Upper lobe of left lung (tissue), 6 donors: ENCODE data around the gene S100P. TPM values are rescaled to one million over a fixed set of nuclear protein-coding genes. Genes with fewer than 3 reads are reported as not detected.

Source experiments
- ATAC-seq, 2 donors: fragments of 200-7000 bp; cut with Tn5 transposase; one replicate each; pipeline ENCODE4 v1.9.1; 2022; ENCODE audit warnings: mild to moderate bottlenecking in 2 of 2, moderate library complexity in 2 of 2; ENCODE audit not compliant: low FRiP score in 2 of 2
- DNase-seq, 2 donors: peaks; one replicate each; pipeline ENCODE4 v3.0.0-alpha.2; 2019 to 2020
- H3K27ac ChIP-seq, 4 donors: fragments of 200-600 bp; sonication (generic); one replicate each; pipeline ENCODE4 v1.5.1; 2016 to 2019
- H3K27me3 ChIP-seq, 4 donors: fragments of 200-600 bp; sonication (generic); one replicate each; pipeline ENCODE4 v1.5.1; 2017 to 2019
- H3K36me3 ChIP-seq, 4 donors: fragments of 200-600 bp; sonication (generic); one replicate each; pipeline ENCODE4 v1.5.1; 2016 to 2019
- H3K4me1 ChIP-seq, 4 donors: fragments of 200-600 bp; sonication (generic); one replicate each; pipeline ENCODE4 v1.5.1; 2018 to 2019
- H3K4me3 ChIP-seq, 4 donors: fragments of 200-600 bp; sonication (generic); one replicate each; pipeline ENCODE4 v1.5.1; 2017 to 2019; ENCODE audit warnings: mild to moderate bottlenecking in 2 of 4, moderate library complexity in 1 of 4
- H3K9me3 ChIP-seq, 4 donors: fragments of 200-600 bp; sonication (generic); one replicate each; pipeline ENCODE4 v1.5.1; 2018 to 2019
- CTCF ChIP-seq, 6 experiments: fragments of 450-650 bp in 4 of 6; fragments of 200-600 bp in 2 of 6; sonication (generic) in 2 of 6; IDR thresholded peaks; one replicate each; pipeline ENCODE4 v1.5.1; 2016 to 2019; ENCODE audit warnings: antibody characterized with exemption in 6 of 6
- EP300 ChIP-seq, 4 donors: sonication (generic); formaldehyde crosslinking; IDR thresholded peaks; one replicate each; pipeline ENCODE4 v1.5.1; 2017; ENCODE audit warnings: antibody characterized with exemption in 4 of 4, control low read depth in 2 of 4
- POLR2A ChIP-seq, 4 donors: fragments of 450-650 bp; IDR thresholded peaks; one replicate each; pipeline ENCODE4 v1.5.1; 2016 to 2017; ENCODE audit warnings: antibody characterized with exemption in 4 of 4, mild to moderate bottlenecking in 2 of 4
- POLR2AphosphoS5 ChIP-seq, 2 donors: sonication (generic); formaldehyde crosslinking; IDR thresholded peaks; one replicate each; pipeline ENCODE4 v1.5.1; 2017; ENCODE audit warnings: antibody characterized with exemption in 2 of 2
- WGBS, 2 donors: methylation state at CpG; one replicate each; pipeline ENCODE4 v1.1.5; 2017 to 2018; 5-methylcytosine and 5-hydroxymethylcytosine counted together
- total RNA-seq, 6 donors: library from RNA; depleted of rRNA in 4 of 6; stranded (reverse); fragments of >200 nt in 4 of 6; gene quantifications; one replicate each; pipeline versions ENCODE4 v1.1.0 to v1.2.1, GENCODE V29; 2016 to 2021
- donor health status: DM: no; HTN: no; CAD: no; lungs with moderate emphysema.
- donor health status: DM: no; HTN: yes; CAD: no; lungs with severe emphysema.

Gene S100P
- total RNA-seq, 6 donors from 2014 or later, result 4.1 to 22.4 (median 13.3) TPM; not detected in 2

DNA sequence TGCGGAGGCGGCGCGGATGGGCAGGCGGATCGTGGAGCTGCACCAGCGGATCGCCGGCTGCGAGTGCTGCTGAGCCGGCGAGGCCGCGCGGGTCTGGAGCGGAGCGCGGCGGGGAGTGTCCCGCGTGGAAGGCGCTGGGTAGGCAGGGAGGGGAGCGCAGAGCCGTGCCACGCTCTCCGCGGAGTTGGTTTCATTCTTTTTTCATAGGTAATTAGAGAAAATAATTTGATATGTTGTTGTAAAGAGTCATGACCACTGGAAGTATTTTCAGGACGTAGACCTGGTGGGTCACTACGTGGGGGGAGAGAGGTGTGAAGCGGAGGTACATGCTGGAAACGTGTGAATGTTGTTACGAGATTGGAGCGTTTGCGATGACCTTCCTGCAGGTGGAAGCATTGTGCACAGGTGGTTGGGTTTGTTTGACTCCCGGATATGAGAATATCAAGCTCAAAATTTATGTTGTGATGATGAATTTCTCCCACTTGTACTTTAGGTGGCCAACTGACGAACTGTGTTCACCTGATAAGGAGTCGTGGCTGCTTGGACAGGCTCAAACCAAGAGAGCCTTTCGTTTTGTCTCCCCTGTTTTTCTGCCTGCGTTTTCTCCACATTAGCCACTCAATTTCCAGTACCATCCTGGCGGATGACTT lies 19.1 kb upstream of the S100P start:
- ATAC-seq (no peak), DNase-seq (peak in 1 of 2 donors; percentile 60)
- Histone ChIP-seq H3K4me1 (peaks cover 29 to 42% (median 32%) of the 10 kb centered on the region in 4 donors), H3K27me3 (no peaks in the 10 kb centered on the region), H3K9me3 (no peaks in the 10 kb centered on the region), H3K4me3 (peak overlapping the region; percentile 79 to 91 (median 89)), H3K27ac (peak overlapping the region; percentile 79 to 92 (median 82)), H3K36me3 (peaks cover 0 to 13% (median 0%) of the 10 kb centered on the region in 4 donors)
- WGBS, 2 donors, result 5 to 6% methylated on average over 35 to 38 of the region's 40 CpGs
- no peak for TF ChIP-seq POLR2AphosphoS5 (IDR thresholded peaks at IDR 0.05)
- TF ChIP-seq CTCF (IDR thresholded peaks at IDR 0.05), result peak in 4 of 6 experiments; percentile 13 to 60 (median 31)
- TF ChIP-seq POLR2A (IDR thresholded peaks at IDR 0.05), result no peak
- no peak for TF ChIP-seq EP300 (IDR thresholded peaks at IDR 0.05)

GRCh38 chr4:6676722-6677558 lies 16.7 kb upstream of the S100P start:
- TF ChIP-seq POLR2A (IDR thresholded peaks at IDR 0.05), result peak in 1 of 4 donors; percentile 36
- TF ChIP-seq EP300 (IDR thresholded peaks at IDR 0.05), result no peak
- no peak for TF ChIP-seq CTCF (IDR thresholded peaks at IDR 0.05)
- TF ChIP-seq POLR2AphosphoS5 (IDR thresholded peaks at IDR 0.05), result no peak
- peak in 1 of 2 donors; percentile 66 for DNase-seq
- Histone ChIP-seq H3K4me3 (peak overlapping the region in 2 of 4 donors; percentile 1 to 12), H3K4me1 (peaks cover 29 to 42% (median 32%) of the 10 kb centered on the region in 4 donors), H3K36me3 (peaks cover 0 to 13% (median 0%) of the 10 kb centered on the region in 4 donors), H3K27ac (peak overlapping the region in 2 of 4 donors; percentile 33 to 57), H3K9me3 (no peaks in the 10 kb centered on the region), H3K27me3 (no peaks in the 10 kb centered on the region)
- ATAC-seq, result no peak
- WGBS, 2 donors, result 69% methylated on average over 21 of the region's 21 CpGs

- no peak for TF ChIP-seq EP300 (IDR thresholded peaks at IDR 0.05)
- TF ChIP-seq POLR2AphosphoS5 (IDR thresholded peaks at IDR 0.05), result no peak
Observed at GRCh38 chr4:6680372-6681034, 13.2 kb upstream of the S100P start.

DNA sequence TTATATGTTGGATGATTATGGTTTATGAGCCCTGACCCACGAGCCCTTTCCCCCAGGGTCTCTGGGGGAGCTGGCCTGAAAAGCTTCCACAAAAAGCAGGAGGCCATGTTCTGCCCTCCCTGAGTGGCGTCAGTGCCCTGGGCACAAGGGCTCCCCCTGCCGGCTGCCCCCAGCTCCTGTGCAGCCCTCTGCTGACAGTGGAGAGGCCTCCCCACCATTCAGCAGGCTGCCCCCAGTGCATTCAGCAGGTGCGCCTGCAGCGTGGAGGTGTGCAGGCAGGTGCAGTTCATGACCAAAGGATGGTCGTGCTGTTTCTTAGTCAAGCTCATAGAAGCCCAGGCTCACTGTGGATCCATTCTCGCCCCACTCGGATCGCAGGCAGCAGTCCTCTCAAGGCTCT lies 12.5 kb upstream of the S100P start:
- peak in 1 of 2 donors; percentile 67 for DNase-seq
- ATAC-seq, result no peak
- no peaks in the 10 kb centered on the region for H3K27me3 ChIP-seq
- no peaks in the 10 kb centered on the region for H3K9me3 ChIP-seq
- no peak overlapping the region for H3K27ac ChIP-seq
- peaks cover 11 to 17% (median 15%) of the 10 kb centered on the region in 4 donors for H3K4me1 ChIP-seq
- TF ChIP-seq POLR2AphosphoS5 (IDR thresholded peaks at IDR 0.05), result no peak
- no peak for TF ChIP-seq EP300 (IDR thresholded peaks at IDR 0.05)
- no peak for TF ChIP-seq POLR2A (IDR thresholded peaks at IDR 0.05)
- TF ChIP-seq CTCF (IDR thresholded peaks at IDR 0.05), result no peak
- peaks cover 0 to 7% (median 0%) of the 10 kb centered on the region in 4 donors for H3K36me3 ChIP-seq
- WGBS, 2 donors, result 83 to 92% methylated on average over 1 to 7 of the region's 9 CpGs
- no peak overlapping the region for H3K4me3 ChIP-seq

More at GRCh38 chr4:6680372-6681034, 13.2 kb upstream of the S100P start:
- ATAC-seq (no peak), DNase-seq (no peak)
- Histone ChIP-seq H3K4me1 (peaks cover 18 to 24% (median 22%) of the 10 kb centered on the region in 4 donors), H3K27ac (no peak overlapping the region), H3K27me3 (no peaks in the 10 kb centered on the region), H3K4me3 (no peak overlapping the region), H3K9me3 (no peaks in the 10 kb centered on the region), H3K36me3 (peaks cover 0 to 13% (median 0%) of the 10 kb centered on the region in 4 donors)
- WGBS, 2 donors, result 79 to 91% methylated on average over 7 to 10 of the region's 10 CpGs
